Erythroblast (primary cell): Measurements from ENCODE around the gene ZNF175.

Source experiments
- GATA1 ChIP-seq: IDR thresholded peaks from 2 replicates; pipeline ENCODE4 v1.6.1; 2011; ENCODE audit warnings: low read depth, mild to moderate bottlenecking, control low read depth, low read length, moderate library complexity
- POLR2A ChIP-seq: IDR thresholded peaks from 2 replicates; pipeline ENCODE4 v1.6.1; 2011; ENCODE audit warnings: mild to moderate bottlenecking, low read length

DNA sequence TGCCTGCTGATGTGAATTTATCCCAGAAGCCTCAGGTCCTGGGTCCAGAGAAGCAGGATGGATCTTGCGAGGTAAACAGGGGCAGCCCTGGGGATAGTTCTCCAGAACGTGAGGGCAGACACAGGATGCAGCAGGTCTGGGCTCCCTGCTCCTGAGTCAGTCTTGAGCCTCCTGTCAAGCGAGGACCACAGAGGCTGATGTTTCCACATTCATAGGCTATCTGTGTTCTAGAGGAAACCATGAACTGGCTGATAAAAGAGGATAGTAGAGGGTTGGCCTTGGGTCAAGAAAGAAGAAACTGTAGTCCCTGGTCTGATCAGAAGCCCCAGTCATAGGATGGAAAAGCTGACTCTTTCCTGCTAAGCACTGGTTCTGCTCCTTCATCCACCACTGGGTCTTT is 2.2 kb downstream of the ZNF175 start:
- TF ChIP-seq POLR2A: peak; percentile 66
- no peak for TF ChIP-seq GATA1
